ENCODE measurements around the gene TRAP1.
"Not testable (repeated sequence)": the region's sequence is repeated elsewhere in the genome, so short reads cannot be mapped to it uniquely, and the experiment has no call there.

Gene TRAP1

GRCh38 chr16:3610698-3611145 is 106.6 kb downstream of the TRAP1 start:
- no peak for DNase-seq (ENCODE audit: low spot score)

- no peak for DNase-seq (ENCODE audit: low spot score)
Observed at GRCh38 chr16:3609895-3610697, 107.2 kb downstream of the TRAP1 start.

- DNase-seq (ENCODE audit: low spot score), result not testable (repeated sequence)
Observed at GRCh38 chr16:3608976-3609375, 108.3 kb downstream of the TRAP1 start.

DNA sequence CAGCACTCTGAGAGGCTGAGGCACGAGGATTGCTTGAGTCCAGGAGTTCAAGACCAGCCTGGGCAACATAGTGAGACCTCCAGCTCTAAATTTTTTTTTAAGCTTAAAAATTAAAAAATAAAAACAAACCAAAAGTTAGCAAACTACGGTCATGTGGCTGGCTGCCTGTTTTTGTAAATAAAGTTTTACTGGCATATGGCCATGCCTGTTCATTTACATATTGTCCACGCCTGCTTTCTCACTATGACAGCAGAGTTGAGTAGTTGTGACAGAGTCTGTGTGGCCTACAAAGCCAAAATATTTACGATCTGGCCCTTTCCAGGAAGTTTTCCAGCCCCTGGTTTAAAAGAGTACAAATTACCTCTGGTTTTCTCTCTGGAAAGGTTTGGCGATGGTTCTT is 109.3 kb downstream of the TRAP1 start:
- DNase-seq (ENCODE audit: low spot score), result no peak

Measured in CD4-positive, alpha-beta T cell treated with Interleukin-15 for 4 hours (primary cell).